GM12878 (cell line): ENCODE results near the gene GLOD5. TPM values are rescaled to one million over a fixed set of nuclear protein-coding genes. Genes with fewer than 3 reads are reported as not detected.
A peak's percentile ranks its signal among the peaks of the same experiment; 100 is the strongest.

ENCODE experiments used
- ATAC-seq: fragments of 200-7000 bp; cut with Tn5 transposase; 3 replicates; pipeline ENCODE4 v1.9.1; 2020; ENCODE audit warnings: mild to moderate bottlenecking, moderate library complexity
- BruUV-seq: library from RNA; stranded (reverse); fragments of 400-500 nt; replicated peaks from 2 replicates; lab custom pipeline; 2021; lab: Mats Ljungman, UMichigan
- CTCF ChIA-PET: fragments of 300-600 bp; sonication (Branson Sonifier 250); formaldehyde crosslinking; extraction: SDS; loops from one replicate; lab custom pipeline; 2021; ENCODE audit warnings: inconsistent platforms; lab: Yijun Ruan, JAX
- POLR2A ChIA-PET: fragments of 350-600 bp; formaldehyde crosslinking; extraction: SDS; loops from one replicate; lab custom pipeline; 2021; ENCODE audit warnings: inconsistent platforms; lab: Charles Lee
- RAD21 ChIA-PET: fragments of 300-600 bp; sonication (Branson Sonifier 250); formaldehyde crosslinking; loops from one replicate; lab custom pipeline; 2023; ENCODE audit warnings: antibody characterized with exemption; ENCODE audit not compliant: unreplicated experiment; lab: Charles Lee
- SMC1A ChIA-PET: fragments of 300-600 bp; sonication (Branson Sonifier 250); formaldehyde crosslinking; loops from one replicate; lab custom pipeline; 2023; ENCODE audit not compliant: unreplicated experiment, uncharacterized antibody; lab: Charles Lee
- DNase-seq: peaks from one replicate; pipeline ENCODE4 v3.0.0-alpha.2; 2011; ENCODE audit warnings: low read depth, low spot score
- FAIRE-seq: peaks from 3 replicates; lab custom pipeline; 2011; peaks lifted over from hg19 to GRCh38; lab: Jason Lieb, UNC
- H2AFZ ChIP-seq: 2 replicates; pipeline ENCODE4 v1.6.0; 2011; ENCODE audit warnings: low read depth, low read length, control low read depth; ENCODE audit not compliant: control insufficient read depth
- H3K27ac ChIP-seq: 2 replicates; pipeline ENCODE4 v1.5.1; 2011; ENCODE audit warnings: control low read depth; ENCODE audit not compliant: control insufficient read depth, insufficient read depth
- H3K27me3 ChIP-seq, 2 experiments: replicated peaks in 1 of 2; 2 replicates each; pipeline versions ENCODE4 v1.6.0 to v1.6.1; 2011; ENCODE audit warnings: low read length in 1 of 2; ENCODE audit not compliant: control insufficient read depth in 2 of 2, insufficient read depth in 2 of 2
- H3K36me3 ChIP-seq, 2 experiments: 2 replicates each; pipeline ENCODE4 v1.5.1; 2011; ENCODE audit warnings: low read length in 1 of 2; ENCODE audit not compliant: control insufficient read depth in 2 of 2, insufficient read depth in 2 of 2
- H3K4me1 ChIP-seq: 2 replicates; pipeline ENCODE4 v1.6.1; 2011; ENCODE audit warnings: mild to moderate bottlenecking, low read length, moderate library complexity, mixed read lengths; ENCODE audit not compliant: control insufficient read depth, insufficient read depth
- H3K4me2 ChIP-seq: 2 replicates; pipeline ENCODE4 v1.6.0; 2011; ENCODE audit warnings: control low read depth; ENCODE audit not compliant: control insufficient read depth, insufficient read depth
- H3K4me3 ChIP-seq: fragments of 200-600 bp; sonication (generic); 2 replicates; pipeline ENCODE4 v1.5.1; 2016
- H3K79me2 ChIP-seq: 2 replicates; pipeline ENCODE4 v1.6.0; 2011; ENCODE audit warnings: low read length; ENCODE audit not compliant: control insufficient read depth, insufficient read depth
- H3K9ac ChIP-seq: 2 replicates; pipeline ENCODE4 v1.8.0; 2011; ENCODE audit warnings: low read length, control low read depth, mixed read lengths; ENCODE audit not compliant: control insufficient read depth, insufficient read depth
- H3K9me3 ChIP-seq: replicated peaks from 3 replicates; pipeline ENCODE4 v1.5.1; 2011; ENCODE audit warnings: mild to moderate bottlenecking, low read length; ENCODE audit not compliant: control insufficient read depth, insufficient read depth
- H4K20me1 ChIP-seq: 2 replicates; pipeline ENCODE4 v1.6.0; 2011; ENCODE audit not compliant: control insufficient read depth, insufficient read depth
- CBFB ChIP-seq: IDR thresholded peaks from 2 replicates; pipeline ENCODE4 v1.6.1; 2016; ENCODE audit warnings: antibody characterized with exemption, low read depth
- CUX1 ChIP-seq: IDR thresholded peaks from 2 replicates; pipeline ENCODE4 v1.6.1; 2012; ENCODE audit warnings: improper control_type of control experiment, low read depth, low read length; ENCODE audit not compliant: insufficient replicate concordance
- NR2F1 ChIP-seq: fragments of 450-650 bp; conservative IDR thresholded peaks from 2 replicates; pipeline ENCODE4 v1.6.1; 2017; ENCODE audit warnings: mild to moderate bottlenecking
- PAX8 ChIP-seq: fragments of 450-650 bp; IDR thresholded peaks from 2 replicates; pipeline ENCODE4 v1.6.1; 2017; ENCODE audit warnings: mild to moderate bottlenecking, moderate library complexity
- WRNIP1 ChIP-seq: IDR thresholded peaks from 2 replicates; pipeline ENCODE4 v1.6.1; 2011; ENCODE audit warnings: low read depth, low read length, improper control_type of control experiment, borderline replicate concordance
- YBX1 ChIP-seq: fragments of 450-650 bp; IDR thresholded peaks from 2 replicates; pipeline ENCODE4 v1.6.1; 2016; ENCODE audit warnings: antibody characterized with exemption
- ZBED1 ChIP-seq: IDR thresholded peaks from 2 replicates; pipeline ENCODE4 v1.6.1; 2016; ENCODE audit warnings: borderline replicate concordance
- ZBTB33 ChIP-seq: fragments of 450-650 bp; IDR thresholded peaks from 2 replicates; pipeline ENCODE4 v1.6.1; 2017; ENCODE audit warnings: mild to moderate bottlenecking
- ZNF687 ChIP-seq: fragments of 450-650 bp; IDR thresholded peaks from 2 replicates; pipeline ENCODE4 v1.6.1; 2017; ENCODE audit warnings: mild to moderate bottlenecking, moderate library complexity
- ZZZ3 ChIP-seq: IDR thresholded peaks from 2 replicates; pipeline ENCODE4 v1.6.1; 2011; ENCODE audit warnings: low read depth; ENCODE audit not compliant: control insufficient read depth, insufficient read length
- WGBS: methylation state at CpG from one replicate; pipeline ENCODE4 v1.1.6; 2016; ENCODE audit warnings: low lambda C conversion rate; ENCODE audit not compliant: insufficient replicate concordance, insufficient coverage; ENCODE audit errors: missing lambda C conversion rate; 5-methylcytosine and 5-hydroxymethylcytosine counted together
- in situ Hi-C: fragments of 300-500 bp; cut with MboI; formaldehyde crosslinking; loops from 9 replicates; pipeline ENCODE4 v1.14.3; 2018; ENCODE audit warnings: mixed read lengths
- intact Hi-C: fragments of 100-400 bp; cut with micrococcal nuclease; formaldehyde crosslinking; loops from one replicate; pipeline ENCODE4 v1.14.2; 2022; ENCODE audit not compliant: unreplicated experiment
- polyA plus RNA-seq, 11 experiments: library from polyadenylated mRNA; depleted of rRNA in 4 of 11; unstranded in 6 of 11; stranded (reverse) in 5 of 11; fragments of >200 nt; fragmentation: Nextera tagmentation in 4 of 11; fragmentation: Illumina TruSeq in 1 of 11; extraction: Ambion mirVana in 4 of 11; extraction: Trizol in 1 of 11; gene quantifications; 1 replicate in 1 of 11; 2 replicates in 10 of 11; pipeline versions ENCODE4 v1.2.1 to v1.2.3, GENCODE V29; 2011 to 2016; ENCODE audit warnings: inconsistent platforms in 2 of 11, missing spikeins in 2 of 11, low read depth in 1 of 11
- total RNA-seq, 4 experiments: library from RNA; depleted of rRNA in 3 of 4; stranded (reverse); fragments of >200 nt in 3 of 4; fragmentation: Illumina TruSeq in 1 of 4; extraction: Trizol in 1 of 4; gene quantifications; 2 replicates each; pipeline versions ENCODE4 v1.2.1 to v1.2.3, GENCODE V29; 2013 to 2021

GLOD5 gene
- total and polyA plus RNA-seq, 10 of the 15 experiments (the other 5 are each of a cell fraction or from before 2014, with no cell fraction given) = not detected

- peak within 1 kb of the TSS; percentile 98 for H2AFZ ChIP-seq
- no peaks in the 10 kb centered on the region for H3K27me3 ChIP-seq
- no peaks in the 10 kb centered on the region; the same call in none of the 2 replicates for H3K79me2 ChIP-seq
- peak within 1 kb of the TSS; percentile 90 for H3K4me2 ChIP-seq
- in situ Hi-C loops = loop anchor here (10.0 kb wide), 1 partner anchor 383 kb away; the partner anchor contains the start of gene PRICKLE3
- RAD21 ChIA-PET = interaction anchor here (0.6 to 1.7 kb wide), 5 partner anchors 97 to 170 kb away, joined by 3 to 7 read pairs (median 4); partner anchors contain the start of genes PQBP1 and TIMM17B
- no peaks in the 10 kb centered on the region for H3K9me3 ChIP-seq
- H4K20me1 ChIP-seq = no peaks in the 10 kb centered on the region
- POLR2A ChIA-PET = interaction anchor here (0.9 to 1.9 kb wide), 10 partner anchors 64 to 201 kb away, joined by 3 to 10 read pairs (median 5); partner anchors contain the start of genes GRIPAP1, OTUD5, PQBP1 and TIMM17B
- WGBS = 35% methylated on average over 70 of the region's 89 CpGs
- SMC1A ChIA-PET = interaction anchor here (1.0 to 1.5 kb wide), 5 partner anchors 12 to 145 kb away, joined by 3 to 4 read pairs (median 3); partner anchors contain the start of genes PQBP1 and TIMM17B
- H3K4me1 ChIP-seq = no peaks in the 10 kb centered on the region
- FAIRE-seq (peak; percentile 52), ATAC-seq (peak; percentile 90), DNase-seq (peak; percentile 94)
- H3K4me3 ChIP-seq = peak within 1 kb of the TSS; percentile 69
- CTCF ChIA-PET = interaction anchor here (0.7 to 1.4 kb wide), 5 partner anchors 64 to 278 kb away, joined by 3 to 4 read pairs (median 3); partner anchors contain the start of gene WDR45
- intact Hi-C loops = loop anchor here (5.0 kb wide), 4 partner anchors 104 to 241 kb away; partner anchors contain the start of genes OTUD5, SUV39H1 and TFE3
- peak within 1 kb of the TSS; percentile 94 for H3K27ac ChIP-seq
- peaks cover 0 to 3% of the 10 kb centered on the region in 2 experiments; a peak in 1 of 4 replicates for H3K36me3 ChIP-seq
- BruUV-seq = no TSS peak
- peak within 1 kb of the TSS; percentile 86 for H3K9ac ChIP-seq
- no peak for TF ChIP-seq WRNIP1
- no peak for TF ChIP-seq YBX1
- TF ChIP-seq CUX1 = no peak
- no peak for TF ChIP-seq ZBTB33
- no peak for TF ChIP-seq PAX8
- TF ChIP-seq ZZZ3 = no peak
- 0 out of 2 replicates have a peak, but pooled peaks have one; percentile 26 for TF ChIP-seq NR2F1
- TF ChIP-seq CBFB = peak; percentile 22; the same call in 1 of the 2 replicates
- TF ChIP-seq ZNF687 = peak; percentile 55; the same call in 1 of the 2 replicates
- no peak for TF ChIP-seq ZBED1
These were observed 39.9 kb downstream of the GLOD5 start, which contains the start of gene HDAC6 for GRCh38 chrX:48801280-48802088. Gene HDAC6 (plus strand): TSS chrX:48802067. CDS start chrX:48802693, 626 bp downstream.
